Right kidney (tissue), 1 donor: ENCODE measurements around the gene RABGEF1.
"Not testable (repeated sequence)": the region's sequence is repeated elsewhere in the genome, so short reads cannot be mapped to it uniquely, and the experiment has no call there.

Experiments
- DNase-seq: peaks from one replicate; pipeline ENCODE4 v3.0.0-alpha.2; 2016

The RABGEF1 gene

DNA sequence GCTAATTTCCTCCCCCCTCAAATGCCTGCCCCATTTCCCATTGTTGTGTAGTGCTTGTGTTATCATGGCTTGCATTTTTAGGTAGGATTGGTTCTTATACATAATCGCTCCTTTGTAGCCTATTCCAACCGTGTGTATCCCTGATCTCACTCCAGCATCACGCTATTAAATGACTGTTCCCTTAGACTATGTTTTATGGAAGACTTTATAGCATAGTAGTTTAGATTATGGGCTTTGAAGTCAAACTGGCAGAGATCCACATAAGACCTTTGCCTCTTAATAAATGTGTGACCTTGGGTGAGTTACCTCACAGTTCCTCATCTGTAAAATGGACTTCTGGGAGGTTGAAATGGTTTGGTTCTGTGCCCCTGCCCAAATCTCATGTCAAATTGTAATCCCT, 5.4 kb upstream of the RABGEF1 start:
- no peak for DNase-seq

DNA sequence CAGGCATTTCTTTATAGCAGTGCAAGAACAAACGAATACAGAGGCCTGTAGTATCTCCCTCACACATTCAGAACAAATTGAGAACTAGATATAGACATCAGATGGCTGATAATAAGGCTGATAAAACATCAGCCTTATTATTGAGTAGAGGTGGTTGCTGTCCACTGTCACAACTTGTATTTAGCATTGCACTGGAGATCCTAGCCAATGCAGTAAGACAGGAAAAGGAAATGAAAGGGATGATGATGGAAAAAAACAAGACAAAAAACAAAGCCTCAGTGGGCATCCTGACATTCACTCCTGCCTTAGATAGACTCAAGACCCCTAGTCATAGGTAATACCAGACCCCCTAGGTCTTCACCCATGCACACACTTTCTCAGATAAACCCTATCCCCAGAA, 4.7 kb upstream of the RABGEF1 start:
- no peak for DNase-seq

DNA sequence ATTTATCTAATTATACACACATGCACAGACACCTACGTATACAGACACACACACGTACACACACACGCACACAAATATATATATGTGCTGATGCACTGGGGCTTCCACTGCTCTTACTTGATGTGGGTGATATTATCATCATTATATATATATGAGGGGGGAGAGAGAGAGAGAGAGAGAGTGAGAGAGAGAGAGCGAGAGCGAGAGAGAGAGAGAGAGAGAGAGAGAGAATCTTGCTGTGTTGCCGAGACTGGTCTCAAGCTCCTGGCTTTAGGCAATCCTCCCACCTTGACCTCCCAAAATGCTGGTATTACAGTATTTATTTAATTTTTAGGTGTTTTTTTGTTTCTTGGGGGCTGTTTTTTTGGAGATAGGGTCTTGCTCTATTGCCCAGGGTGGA, 3.6 kb upstream of the RABGEF1 start:
- no peak for DNase-seq

DNA sequence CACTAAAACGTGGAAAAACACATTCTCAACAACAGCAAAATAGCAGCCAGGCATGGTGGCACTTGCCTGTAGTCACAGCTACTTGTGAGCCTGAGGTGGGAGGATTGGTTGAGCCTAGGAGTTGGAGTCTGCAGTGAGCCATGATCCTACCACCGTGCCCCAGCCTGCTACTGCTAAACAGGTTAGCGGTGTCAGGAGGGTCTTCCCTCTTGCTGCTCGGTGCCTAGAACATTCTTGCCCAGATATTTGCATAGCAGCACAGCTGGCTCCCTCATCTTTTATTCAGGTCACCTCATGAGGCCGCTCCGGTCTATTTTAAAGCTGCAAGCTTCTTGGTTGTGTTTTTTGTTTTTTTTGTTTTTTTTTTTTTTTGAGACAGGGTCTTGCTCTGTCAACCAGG, 2.9 kb upstream of the RABGEF1 start:
- no peak for DNase-seq

DNA sequence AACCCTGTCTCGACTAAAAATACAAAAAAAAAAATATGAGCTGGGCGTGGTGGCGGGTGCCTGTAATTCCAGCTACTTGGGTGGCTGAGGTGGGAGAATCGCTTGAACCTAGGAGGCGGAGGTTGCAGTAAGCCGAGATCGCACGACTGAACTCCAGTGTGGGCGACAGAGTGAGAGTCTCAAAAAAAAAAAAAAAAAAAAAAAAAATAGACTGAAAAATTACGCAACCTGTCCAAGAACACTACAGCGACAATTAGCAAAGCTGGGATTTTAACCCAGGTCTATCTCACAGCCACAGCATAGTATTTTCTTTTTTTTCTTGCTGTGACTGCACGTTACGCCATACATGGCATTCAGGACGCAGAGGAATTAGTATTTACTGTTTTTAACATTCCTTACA, 1.1 kb upstream of the RABGEF1 start:
- no peak for DNase-seq

DNA sequence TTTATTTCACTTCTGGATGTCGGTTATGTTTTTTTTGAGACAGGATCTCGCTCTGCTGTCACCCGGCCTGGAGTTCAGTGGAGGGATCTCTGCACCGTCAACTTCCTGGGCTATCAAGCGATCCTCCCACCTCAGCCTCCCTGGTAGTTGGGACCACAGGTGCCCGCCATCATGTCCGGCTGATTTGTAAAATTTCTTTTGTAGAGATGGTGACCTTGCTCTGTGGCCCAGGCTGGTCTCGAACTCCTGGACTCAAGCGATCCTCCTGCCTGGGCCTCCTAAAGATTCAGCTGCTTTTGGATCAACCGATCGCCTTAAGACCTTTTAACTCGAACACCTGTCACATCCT, 606 bp upstream of the RABGEF1 start:
- DNase-seq, result no peak

DNA sequence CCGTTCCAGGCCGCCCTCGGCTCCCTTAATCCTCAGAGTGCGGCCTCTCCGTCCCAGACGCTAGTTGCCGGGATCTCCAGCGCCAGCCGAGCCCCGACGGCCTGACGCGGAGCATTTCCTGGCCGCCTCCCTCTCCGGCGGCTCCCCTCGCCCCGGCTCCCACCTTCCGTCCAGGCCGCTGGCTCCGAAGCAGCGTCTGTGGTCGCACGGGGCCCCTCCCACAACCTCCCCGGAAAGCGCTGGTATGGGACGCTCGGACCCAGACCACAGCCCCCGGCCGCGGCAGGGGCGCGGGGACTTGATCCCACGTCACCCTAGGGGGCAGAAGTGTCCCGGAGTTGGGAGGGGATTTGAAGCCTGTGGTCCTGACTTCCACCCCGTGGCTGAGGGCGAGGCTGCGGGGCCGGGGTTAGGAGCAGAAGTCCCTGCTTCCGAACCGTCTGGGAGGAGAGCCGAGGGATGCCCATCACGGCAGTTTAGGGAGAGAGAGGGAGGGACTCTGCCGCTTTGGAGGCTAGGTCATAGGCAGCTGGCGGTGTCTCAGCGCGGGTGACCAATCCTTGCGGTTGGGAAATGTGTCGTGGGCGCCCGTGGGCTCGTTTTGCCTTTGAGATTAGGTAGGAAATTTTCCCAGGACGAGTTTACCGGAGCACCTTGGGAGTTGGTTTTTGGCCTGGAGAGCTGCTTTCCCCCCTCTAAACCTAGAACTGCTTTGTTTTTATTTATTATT, 612 bp downstream of the RABGEF1 start:
- peak; percentile 90 for DNase-seq

DNA sequence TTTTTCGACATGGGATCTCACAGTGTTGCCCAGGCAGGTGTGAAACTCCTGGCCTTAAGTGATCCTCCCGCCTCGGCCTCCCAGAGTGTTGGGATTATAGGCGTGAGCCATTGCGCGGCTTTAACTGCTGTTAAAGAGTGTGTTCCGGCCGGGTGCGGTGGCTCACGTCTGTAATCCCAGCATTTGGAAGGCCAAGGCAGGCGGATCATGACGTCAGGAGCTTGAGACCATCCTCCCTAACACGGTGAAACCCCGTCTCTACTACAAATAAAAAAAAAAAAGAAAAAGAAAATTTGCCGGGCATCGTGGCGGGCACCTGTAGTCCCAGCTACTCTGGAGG, 1.1 kb downstream of the RABGEF1 start:
- no peak for DNase-seq

DNA sequence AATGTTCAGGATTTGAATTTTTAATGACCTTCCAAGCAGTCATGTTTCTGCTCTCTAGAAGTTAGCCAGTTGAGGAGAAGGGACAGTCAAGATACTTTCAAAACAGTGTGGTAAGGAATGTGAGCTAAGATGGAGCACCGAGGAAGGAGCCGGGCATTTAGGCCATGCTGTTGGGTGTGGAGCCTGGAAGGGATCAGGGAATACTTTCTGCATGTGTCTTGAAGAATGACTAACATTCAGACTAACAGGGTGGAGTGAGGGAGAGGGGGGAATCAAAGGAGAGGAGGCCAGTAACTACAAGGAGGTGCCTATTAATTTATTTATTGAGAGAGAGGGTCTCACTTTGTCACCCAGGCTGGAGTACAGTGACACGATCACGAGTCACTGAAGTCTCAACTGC, 1.8 kb downstream of the RABGEF1 start:
- DNase-seq, result not testable (repeated sequence)

DNA sequence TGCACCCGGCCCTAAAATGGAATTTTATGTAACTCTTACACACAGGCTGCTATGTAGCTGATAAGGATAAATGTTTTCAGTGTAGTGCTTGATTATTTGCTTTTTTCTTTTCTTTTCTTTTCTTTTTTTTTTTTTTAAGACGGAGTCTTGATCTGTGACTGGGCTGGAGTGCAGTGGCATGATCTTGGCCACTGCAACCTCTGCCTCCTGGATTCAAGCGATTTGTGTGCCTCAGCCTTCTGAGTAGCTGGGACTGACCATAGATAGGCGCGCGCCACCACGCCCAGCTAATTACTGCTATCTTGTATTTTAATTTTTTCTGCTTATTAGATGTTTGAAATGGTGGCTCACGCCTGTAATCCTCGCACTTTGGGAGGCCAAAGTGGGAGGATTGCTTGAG, 3.4 kb downstream of the RABGEF1 start:
- no peak for DNase-seq

DNA sequence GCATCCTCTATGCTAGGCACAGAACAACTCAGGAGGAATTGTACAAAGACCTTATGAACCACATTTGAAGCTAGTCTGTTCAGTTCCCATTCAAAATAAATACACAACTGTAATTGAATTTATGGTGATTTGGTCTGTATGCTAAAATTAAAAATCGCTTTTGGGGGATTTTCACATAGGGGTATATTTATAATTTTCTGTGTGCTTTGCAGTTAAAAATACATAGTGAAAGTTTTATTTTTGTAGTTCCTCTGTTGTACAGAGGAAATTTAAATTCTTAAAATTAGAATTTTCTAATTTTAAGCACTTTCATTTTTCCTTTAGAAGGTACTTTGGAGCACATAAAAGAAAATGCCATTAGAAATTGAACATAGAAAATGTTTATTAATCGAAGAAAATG, 6.9 kb downstream of the RABGEF1 start:
- DNase-seq, result no peak

DNA sequence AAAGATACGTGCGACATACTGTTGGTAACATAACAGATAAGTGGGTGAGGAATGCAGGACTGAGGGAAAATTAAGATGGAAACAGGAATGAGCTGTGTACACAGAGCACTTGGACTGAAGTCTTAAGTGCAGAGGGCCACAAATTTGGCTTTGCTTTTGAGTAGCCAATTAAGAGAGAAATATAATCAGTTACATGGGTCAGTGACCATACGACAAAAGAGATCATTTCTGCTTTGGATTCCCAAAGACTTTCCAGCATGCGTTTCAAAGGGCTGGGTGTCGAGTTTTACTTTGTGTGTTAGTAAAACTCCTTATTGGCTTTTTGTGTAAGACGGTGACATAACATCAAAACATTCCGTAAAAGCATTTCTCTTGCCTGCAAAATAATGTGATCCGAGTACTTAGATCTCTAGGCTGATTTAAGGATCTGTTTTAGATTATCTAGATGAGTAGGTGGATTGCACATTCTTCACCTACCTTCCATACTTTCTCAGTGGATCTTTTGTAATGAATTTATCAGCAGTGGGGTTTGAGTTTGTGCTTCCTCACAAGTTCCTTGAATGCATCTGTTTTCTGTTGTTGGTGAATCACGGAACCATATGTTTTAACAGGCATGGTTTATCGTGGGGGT, 7.5 kb downstream of the RABGEF1 start:
- DNase-seq, result no peak

DNA sequence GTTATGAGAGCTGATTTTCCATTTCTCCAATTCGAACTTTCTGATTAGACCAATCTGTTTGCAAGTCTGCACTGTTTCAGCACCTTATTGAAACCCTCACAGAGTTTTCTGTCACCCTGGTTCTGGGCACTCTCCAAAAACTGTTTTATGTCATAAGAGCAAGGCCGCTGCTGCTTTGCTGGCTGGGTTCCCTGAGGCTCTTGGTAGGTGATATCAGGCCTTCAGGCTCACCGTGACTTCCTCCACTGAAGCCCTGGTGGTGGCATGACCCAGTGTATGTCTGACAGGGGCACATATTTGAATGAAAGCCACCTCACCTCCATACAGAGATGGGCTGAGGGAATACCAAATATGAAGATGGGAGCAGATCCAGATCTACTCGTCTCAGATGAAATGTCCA, 8.3 kb downstream of the RABGEF1 start:
- no peak for DNase-seq

DNA sequence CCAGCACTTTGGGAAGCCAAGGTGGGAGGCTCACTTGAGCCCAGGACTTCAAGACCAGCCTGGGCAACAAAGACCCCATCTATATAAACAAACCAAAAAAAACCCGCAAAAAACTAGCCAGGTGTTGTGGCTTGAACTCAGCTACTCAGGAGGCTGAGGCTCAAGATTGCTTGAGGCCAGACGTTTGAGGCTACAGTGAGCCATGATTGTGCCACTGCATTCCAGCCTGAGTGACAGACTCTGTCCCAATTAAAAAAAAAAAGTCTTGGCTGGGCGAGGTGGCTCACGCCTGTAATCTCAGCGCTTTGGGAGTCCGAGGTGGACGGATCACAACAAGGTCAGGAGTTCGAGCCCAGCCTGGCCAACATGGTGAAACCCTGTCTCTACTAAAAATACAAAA, 11.4 kb downstream of the RABGEF1 start:
- DNase-seq, result no peak

DNA sequence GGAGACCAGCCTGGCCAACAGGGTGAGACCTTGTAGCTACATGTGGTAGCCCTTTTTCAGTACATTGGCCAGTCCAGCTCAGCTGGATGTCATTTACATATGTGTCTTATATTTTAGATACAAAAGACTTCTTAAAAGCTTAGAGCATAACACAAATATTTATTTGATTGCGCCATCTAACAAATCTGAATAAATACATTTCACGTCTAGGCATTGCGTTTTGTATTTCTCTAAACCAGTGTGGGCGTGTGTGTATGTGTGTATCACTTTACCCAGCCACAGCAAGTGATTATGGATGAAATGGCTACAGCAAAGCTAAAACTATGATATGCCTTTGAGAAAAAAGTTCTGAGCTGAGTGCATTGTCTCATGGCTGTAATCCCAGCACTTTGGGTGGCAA, 14.0 kb downstream of the RABGEF1 start:
- no peak for DNase-seq

DNA sequence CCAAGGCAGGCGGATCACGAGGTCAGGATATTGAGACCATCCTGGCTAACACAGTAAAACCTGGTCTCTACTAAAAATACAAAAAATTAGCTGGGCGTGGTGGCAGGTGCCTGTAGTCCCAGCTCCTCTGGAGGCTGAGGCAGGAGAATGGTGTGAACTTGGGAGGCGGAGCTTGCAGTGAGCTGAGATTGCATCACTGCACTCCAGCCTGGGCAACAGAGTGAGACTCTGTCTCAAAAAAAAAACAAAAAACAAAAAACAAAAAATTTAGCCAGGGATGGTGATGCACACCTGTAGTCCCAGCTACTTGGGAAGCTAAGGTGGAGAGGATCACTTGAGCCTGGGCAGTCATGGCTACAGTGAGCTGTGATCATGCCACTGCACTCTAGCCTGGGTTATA, 14.5 kb downstream of the RABGEF1 start:
- not testable (repeated sequence) for DNase-seq

DNA sequence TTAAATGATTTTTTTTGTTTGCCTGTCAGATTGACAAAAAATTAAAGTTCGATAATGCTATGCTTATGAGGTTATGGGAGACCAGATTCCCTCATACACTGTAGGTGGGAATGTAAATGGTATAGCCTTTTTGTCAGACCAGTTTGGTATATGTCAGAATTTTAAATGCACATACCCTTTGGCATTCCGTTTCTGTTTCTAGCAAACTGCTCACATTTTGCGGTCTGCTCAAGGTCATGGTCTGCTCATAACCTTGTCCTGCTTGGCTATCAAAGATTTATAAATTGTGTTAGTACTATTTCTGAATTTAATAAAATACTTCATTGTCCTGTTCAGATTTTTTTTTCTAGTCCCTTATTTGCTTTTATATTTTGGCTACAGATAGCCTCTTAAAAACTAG, 15.7 kb downstream of the RABGEF1 start:
- DNase-seq, result not testable (repeated sequence)

DNA sequence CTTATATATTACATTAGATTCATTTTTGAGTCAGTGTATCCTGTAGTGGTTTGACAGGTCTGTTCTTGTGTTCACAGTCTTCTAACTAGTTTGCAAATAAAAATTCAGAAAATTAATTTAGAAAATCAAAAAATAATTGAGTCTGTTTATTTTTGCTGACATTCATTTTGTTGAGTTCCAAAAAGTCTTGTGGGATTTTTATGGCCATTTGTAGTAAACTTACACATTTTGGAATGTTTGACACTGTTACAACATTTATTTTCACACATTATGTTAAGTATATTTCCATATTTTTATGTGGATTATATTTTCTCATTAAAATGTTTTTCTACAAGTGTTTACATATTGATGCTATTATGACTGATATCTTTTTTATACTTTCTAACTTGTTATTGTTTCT, 16.4 kb downstream of the RABGEF1 start:
- no peak for DNase-seq

DNA sequence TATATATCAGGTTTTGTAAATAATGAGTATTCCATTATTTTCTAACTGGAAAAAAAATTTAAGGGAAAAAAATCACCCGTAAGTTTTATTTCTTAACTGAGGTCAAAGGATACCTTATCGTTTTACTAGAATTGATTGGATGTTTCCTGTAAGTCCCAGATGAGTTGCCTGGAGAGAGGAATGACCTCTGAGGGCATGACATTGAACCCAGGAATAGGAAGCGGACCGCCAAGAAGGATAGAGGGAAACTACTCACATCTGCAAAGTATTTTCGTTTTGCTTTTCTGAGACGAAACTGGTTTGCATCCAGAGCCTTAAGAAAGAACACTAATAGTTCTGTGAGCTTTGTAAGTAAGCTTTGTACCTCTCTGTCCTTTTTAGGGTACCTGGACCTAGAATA, 17.4 kb downstream of the RABGEF1 start:
- no peak for DNase-seq

DNA sequence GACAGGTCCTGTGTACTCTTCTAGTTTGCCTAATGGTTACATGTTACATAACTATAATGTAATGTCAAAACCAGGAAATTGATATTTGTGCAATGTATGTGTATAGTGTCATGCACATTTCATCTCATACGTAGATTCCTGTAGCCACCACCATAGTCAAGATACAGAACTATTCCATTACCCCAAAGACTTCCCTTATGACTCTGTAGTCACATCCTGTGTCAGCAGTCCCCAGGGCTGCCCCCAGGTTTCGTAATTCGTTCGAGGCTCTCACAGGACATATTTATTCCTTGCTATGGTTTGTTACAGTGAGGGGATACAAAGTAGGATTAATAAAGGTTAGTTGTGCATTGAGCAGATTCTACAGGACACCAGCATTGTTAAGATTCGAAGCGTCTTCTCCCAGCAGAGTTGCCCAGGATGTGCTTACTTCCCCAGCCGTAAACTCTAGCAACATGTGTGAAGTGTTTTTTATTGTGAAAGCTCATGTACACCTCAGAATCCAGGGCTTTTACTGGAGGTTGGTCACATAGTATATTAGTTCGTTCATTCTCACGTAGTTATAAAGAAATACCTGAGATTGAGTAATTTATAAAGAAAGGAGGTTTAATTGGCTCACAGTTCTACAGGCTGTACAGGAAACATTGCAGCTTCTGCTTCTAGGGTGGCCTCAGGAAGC, 18.6 kb downstream of the RABGEF1 start:
- no peak for DNase-seq

DNA sequence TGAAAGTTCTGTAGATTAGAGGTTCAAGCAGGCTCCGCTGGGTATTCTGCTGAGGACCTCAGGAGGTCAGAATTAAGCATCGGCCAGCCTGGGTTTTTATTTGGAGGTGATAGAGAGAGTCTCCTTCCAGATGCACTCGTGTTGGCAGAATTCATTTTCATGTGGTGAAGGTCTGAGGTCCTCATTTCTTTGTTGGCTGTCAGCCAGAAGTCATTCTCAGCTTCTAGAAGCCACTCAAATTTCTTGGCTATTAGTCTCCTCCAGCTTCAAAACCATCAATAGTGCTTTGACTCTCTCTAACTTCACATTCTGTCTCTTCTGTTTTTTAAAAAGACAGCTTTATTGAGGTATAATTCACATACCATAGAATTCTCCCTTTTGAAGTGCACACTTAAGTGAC, 22.6 kb downstream of the RABGEF1 start:
- not testable (repeated sequence) for DNase-seq

DNA sequence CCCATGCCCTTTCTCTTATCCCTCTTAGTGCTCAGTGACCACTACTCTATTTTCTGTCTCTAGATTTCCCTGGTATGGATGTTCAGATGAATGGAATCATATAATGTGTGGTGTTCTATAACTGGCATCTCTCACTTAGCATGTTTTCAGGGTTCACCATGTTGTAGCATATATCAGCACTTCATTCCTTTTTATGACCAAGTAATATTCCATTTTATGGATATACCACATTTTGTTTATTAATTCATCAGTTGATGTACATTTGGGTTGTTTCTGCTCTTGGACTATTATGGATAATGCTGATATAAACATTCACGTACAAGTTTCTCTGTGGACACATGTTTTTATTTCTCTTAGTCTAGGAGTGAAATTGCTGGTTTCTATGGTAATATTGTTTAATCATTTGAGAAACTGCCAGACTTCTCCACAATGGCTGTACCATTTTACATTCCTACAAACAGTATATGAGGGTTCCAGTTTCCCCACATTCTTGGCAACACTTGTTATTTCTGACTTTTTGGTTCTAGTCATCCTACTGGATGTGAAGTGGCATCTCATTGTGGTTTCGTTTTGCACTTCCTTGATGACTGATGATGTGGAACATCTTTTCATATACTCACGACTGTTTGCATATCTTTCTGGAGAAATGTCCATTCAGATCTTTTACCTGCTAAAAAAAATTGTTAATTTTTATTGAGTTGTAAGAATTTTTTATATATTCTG, 23.3 kb downstream of the RABGEF1 start:
- not testable (repeated sequence) for DNase-seq

DNA sequence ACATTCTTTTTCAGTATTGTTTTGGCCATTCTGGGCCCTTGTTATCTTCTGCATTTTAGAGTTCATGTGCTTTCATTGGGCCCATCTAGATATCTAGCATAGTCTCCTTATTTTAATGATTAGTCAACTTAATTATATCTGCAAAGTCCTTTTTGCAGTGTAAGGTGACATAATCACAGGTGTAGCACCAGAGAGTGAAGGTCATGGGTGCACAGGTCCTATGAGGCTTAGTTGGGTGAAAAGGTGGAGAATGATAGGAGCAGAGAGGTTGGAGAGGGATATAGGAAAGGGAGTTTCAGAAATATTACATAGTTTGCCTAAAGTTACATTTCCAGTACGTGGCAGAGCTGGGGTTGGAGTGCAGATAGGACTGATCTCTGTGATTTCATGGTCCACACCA, 24.4 kb downstream of the RABGEF1 start:
- not testable (repeated sequence) for DNase-seq
